HG03039 (cell line): ENCODE results near the gene PSMG3.
"Not testable (repeated sequence)": the region's sequence is repeated elsewhere in the genome, so short reads cannot be mapped to it uniquely, and the experiment has no call there.

Experiments
- ATAC-seq: cut with Tn5 transposase; IDR thresholded peaks from one replicate; pipeline ENCODE4 v1.9.1; 2021; ENCODE audit warnings: mild to moderate bottlenecking, moderate library complexity; ENCODE audit not compliant: unreplicated experiment

Gene PSMG3

DNA sequence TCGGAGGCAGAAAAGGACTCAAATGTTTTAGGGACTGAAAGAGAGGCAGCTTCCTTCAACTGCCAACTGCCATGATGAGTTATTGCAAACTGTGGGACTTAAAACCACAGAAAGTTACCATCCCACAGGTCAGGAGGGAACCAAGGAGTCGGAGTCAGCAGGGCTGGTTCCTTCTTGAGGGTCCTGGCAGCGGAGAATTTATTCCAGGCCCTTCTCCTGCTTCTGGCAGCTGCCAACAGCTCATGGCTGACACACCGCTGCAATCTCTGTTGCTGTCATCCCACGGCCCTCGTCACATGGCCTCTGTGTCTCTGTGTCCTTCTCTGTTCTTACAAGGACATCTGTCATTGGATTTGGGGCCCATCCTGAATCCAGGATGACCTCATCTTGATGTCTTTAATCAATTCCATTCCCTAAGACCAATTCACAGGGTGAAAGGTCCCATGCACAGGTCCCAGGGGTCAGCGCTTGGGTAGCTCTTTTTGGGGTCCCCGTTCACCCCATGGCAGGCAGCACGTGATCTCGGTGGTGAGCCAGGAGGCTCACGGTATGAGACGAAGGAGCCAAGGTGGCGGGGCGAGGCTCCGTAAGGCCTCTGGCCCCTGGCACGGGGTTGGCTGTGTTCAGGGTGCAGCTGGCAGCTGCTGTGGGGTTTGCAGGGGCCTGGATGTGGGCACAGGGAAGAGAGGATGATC, 27.4 kb upstream of the PSMG3 start:
- no peak for ATAC-seq

DNA sequence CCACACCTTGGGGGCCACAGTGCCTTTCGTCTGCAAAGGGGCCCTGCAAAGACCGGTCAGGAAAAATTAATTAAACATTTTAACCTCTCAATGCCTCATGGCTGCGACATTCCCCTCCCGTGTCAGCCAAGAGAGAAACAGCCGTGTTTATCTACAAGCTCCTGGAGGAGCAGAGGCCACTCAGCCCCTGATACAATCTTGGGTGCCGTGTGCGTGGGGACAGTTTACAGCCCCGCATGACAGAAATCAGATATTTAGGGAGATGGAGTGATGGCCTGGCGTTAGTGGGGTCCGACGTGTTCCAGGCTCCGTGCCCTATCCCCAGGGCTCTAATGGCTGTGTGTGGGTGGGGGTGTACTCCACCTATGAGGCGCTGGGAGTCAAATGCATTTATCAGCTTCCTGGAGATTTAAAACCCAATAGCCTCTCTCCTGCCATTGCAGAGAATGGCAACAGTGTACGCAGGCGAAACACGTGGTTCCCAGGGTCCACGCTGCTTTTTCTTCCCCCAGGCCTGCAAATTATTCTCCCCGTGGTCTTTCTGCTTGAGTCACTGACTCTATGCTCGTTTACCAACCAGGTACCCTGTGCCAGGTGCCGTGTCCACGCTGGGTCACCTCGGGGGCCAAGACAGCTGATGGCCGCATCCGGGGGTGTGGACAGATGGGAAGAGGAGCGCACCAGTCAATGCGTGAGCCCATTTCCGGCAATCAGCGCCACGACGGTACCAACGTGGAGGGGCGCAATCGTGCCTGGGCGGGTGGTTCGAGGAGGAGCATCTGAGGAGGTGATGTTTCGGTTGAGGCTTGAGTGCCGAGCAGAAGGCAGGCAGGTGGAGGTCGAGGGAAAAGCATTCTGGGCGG, 26.6 kb upstream of the PSMG3 start:
- ATAC-seq = no peak

DNA sequence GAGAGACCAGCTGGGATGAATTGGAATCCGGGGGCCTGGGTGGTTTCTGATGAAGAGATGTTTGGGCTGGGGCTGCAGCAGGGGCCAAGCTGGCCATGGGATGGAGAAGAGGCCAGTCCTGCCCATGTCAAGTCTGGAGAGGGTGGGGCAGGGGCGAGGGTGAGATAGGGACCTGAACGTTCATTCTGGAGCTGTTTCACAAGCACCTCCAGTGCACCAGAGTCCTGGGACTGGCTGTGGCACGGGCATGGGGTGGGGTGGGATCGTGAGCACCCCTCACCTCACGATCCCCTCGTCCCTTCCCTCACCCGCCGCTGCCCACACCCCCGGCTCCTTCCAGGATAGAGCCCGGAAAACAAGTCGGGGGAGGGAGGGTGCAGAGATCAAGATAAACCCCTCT, 25.8 kb upstream of the PSMG3 start:
- ATAC-seq = no peak

DNA sequence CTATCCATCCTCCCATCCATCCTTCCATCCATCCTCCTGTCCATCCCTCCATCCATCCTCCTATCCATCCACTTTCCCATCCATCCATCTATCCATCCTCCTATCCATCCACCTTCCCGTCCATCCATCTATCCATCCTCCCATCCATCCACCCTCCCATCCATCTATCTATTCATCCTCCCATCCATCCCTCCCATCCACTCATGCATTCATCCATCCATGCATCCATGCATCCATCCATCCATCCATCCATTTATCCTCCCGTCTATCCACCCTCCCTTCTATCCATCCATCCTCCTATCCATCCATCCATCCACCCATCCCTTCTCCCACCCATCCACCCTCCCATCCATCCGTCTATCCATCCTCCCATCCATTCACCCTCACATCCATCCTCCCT, 25.2 kb upstream of the PSMG3 start:
- no peak for ATAC-seq

DNA sequence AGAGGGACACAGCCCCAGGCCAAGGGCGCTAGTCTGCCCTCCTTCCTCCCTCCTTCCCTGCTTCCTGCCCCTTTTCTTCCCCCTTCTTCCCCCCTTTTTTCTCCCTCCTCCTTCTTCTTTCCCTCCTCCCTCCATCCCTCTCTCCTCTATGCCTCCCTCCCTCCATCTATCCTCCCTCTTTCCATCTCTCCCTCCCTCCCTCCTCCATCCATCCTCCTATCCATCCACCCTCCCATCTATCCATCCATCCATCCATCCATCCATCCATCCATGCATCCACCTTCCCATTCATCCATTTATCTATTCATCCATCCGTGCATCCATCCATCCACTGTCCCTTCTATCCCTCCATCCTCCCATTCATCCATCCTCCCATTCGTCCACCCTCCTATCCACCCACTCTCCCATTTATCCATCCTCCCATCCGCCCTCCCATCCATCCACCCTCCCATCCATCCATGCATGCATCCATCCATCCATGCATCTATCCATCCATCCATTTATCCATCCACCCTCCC, 24.1 kb upstream of the PSMG3 start:
- ATAC-seq = no peak

DNA sequence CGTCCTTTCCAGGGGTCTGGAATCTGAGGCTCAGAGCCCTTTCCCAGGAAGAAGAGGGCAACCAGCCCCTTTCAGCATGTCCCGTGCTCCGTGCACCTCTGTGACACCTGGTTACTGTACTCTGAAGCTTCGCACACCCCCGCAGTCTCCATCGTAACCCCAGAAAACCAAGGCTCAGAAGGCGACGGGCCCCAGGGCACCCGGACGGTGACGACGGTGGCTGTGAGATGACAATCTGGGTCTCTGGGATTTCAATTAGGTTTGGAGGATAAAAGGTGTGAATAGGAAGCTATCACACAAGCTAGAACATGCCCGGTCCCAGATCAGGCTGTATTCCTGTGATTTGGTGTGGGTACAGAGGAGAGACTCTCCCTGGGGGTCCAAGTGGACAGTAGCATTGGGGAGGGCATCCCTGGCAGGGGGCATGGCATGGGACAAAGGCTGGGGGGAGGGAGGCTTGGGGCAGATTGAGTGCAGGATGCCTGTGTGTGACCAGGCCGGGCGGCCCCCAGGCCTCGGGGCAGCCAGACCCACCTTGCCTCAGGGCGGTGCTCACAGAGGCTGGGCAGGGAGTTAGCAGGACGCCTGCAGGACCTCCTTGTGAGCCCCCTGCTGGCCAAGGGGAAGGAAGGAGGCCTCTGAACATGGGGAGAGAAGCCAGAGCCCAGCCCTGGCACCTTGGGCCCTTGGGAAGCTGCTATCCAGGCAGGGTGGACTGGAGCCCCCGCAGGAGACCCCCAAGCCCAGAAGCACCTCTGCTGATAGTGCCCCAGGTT, 23.4 kb upstream of the PSMG3 start:
- no peak for ATAC-seq

DNA sequence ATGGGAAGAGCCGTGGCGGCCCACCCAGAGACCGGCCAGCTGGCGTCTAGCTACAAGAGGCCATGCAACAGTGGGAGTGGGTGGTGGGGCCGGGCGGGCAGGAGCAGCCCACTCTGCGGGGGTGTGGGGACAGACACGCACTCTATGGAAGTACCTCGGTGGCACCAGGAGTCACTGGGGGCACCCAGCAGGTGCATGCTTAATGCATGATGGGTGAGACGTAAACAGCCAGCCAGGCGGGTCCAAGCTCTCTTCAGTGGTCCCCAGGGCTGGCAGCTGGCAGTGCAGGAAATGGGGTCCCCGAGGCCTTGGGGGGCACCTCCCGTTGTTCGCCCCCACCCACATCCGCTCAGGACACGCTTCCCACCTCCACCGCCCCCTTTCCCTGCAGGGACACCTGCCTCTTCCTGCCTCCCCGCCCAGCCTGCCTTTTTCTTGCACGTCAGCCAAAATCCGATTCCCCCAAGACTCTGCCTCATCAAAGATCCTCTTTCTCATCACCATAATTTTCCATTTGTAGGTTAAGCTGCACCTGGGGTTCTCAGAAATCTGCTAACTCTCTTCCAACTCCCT, 22.6 kb upstream of the PSMG3 start:
- no peak for ATAC-seq

DNA sequence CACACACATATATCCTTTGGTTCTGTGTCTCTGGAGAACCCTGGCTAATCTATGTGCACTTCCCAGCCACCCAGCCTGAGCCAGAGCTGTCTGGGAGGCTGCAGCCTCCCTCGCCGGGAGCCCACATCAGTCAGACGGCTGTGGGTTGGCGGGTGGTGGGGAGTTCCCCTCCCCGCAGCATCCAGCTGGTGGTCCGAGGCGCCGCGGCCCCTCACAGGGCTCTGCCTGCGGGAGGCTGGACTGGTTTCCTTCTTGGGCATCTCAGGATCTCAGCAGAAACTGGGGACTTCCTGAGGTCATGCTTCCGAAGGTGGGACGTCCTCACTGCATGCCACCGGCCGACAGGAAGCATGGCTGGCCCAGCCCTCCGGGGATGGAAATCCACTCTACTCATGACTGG, 22.0 kb upstream of the PSMG3 start:
- no peak for ATAC-seq

DNA sequence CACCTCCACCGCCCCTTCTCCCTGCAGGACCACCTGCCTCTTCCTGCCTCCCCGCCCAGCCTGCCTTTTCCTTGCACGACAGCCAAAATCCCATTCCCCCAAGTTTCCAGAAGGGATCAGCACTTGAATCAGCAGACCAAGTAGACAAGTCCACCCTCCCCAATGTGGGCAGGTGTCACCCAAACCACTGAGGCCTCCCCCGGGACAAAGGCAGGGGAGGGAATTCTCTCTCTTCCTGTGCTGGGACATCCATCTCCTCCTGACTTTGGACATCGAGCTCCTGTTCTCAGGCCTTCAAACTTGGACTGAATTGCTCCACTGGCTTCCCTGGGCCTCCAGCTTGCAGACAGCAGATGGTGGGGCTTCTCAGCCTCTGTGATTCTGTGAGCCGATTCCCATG, 21.6 kb upstream of the PSMG3 start:
- no peak for ATAC-seq

DNA sequence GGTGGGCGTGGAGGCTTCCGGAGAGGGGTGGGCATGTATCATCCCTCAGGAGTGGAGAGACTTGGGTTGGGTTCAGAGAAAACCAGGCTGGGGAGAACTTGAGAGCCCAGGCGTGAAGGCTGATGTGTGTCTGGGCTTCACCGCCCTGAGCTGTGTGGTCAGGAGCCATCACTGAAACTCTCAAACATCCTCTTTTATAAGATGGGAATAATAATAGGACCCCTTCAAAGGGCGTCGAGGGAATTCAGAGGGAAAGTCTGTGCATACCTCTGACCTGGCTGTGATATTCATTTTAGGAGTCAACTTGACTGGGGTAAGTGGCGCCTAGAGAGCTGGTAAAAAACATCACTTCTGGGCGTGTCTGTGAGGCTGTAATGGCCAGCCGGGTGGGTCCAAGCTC, 21.1 kb upstream of the PSMG3 start:
- no peak for ATAC-seq

DNA sequence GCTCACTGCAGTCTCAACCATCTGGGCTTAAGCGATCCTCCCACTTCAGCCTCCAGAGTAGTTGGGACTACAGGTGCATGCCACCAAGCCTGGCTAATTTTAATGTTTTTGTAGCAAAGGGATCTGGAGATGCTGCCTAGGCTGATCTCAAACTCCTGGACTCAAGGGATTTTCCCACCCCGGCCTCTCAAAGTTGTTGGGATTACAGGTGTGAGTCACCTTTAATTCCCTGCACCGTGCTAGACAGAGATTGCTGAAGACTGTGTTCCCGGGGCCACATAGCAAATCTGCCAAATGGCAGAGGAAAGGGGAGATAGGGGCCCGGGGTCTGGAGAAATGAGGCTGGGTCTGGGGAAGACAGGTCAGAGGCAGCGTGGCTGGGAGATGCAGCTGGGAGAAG, 20.6 kb upstream of the PSMG3 start:
- no peak for ATAC-seq

DNA sequence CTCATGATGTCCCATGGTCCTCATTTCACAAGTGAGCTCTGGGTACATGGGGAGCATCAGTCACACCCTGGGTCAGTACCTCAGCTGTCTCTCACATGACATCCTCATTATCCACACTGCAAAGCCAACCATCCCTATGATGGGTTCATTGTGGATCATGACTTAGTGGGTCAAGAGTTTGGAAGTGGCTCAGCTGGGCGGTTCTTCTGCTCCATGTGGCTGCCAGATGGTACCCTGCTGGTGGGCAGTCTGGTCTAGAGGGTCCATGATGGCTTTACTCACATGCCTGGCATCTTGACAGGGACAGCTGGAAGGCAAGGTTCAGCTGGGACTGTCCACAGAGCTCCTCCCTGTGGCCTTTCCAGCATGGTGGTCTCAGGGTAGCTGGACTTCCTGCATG, 19.1 kb upstream of the PSMG3 start:
- ATAC-seq = no peak

DNA sequence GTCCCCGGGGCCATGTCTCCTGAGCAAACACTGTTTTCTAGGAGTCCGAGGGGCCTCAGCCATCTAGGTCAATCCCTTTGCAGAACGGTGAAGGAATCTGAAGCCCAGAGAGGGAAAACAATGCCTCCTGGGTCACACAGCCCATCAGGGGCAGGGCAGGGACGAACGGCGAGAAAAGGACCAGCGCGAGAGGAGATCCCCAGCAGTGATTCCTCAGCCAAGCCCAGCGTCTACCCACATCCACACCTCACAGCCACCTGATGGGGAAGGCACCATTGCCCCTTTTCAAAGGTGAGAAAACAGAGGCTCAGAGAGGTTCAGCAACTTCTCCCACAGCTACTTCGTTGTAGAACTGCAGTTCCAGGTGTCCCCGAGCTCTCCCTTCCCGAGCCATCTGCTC, 17.9 kb upstream of the PSMG3 start:
- no peak for ATAC-seq

DNA sequence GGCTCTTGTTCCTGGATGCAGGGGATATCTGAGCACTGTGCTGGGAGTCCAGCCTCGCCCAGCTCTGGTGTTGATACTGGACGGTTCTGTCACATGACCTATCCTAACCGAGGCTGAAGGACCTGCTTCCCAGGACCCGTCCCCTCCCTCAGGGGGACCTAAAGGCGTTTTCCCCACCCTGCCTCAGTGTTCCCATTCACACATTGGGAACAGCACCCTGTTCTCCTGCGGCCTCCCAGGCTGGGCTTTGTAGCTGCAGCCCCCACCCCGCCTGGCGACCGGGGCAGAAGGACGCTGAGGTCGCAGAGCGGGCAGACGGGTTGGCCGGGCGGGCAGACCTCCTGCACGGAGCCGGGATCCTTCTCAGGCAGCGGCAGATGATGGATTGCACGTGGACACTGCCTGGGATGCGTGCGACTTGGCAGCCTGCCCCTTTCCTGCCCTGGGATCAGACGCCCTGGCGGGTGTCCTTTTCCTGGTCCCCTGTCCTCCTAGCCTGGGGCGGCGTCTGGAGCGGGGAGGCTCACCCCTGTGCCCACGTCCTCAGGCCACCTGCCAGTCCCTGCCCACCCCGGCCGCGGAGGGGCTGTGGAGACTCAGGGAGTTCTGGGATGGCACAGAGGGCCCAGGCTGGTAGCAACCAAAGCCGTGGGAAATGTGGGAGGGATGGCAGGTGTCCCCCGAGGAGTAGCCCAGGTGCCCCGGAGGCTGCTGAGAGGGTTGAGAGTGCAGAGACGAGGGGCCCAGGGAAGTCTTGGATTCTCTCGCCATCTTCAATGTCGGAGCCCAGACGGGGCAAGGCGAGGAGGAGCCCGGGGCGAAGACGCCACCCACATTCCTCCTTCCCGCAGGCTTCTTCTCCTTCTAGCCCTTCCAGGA, 17.2 kb upstream of the PSMG3 start:
- no peak for ATAC-seq

DNA sequence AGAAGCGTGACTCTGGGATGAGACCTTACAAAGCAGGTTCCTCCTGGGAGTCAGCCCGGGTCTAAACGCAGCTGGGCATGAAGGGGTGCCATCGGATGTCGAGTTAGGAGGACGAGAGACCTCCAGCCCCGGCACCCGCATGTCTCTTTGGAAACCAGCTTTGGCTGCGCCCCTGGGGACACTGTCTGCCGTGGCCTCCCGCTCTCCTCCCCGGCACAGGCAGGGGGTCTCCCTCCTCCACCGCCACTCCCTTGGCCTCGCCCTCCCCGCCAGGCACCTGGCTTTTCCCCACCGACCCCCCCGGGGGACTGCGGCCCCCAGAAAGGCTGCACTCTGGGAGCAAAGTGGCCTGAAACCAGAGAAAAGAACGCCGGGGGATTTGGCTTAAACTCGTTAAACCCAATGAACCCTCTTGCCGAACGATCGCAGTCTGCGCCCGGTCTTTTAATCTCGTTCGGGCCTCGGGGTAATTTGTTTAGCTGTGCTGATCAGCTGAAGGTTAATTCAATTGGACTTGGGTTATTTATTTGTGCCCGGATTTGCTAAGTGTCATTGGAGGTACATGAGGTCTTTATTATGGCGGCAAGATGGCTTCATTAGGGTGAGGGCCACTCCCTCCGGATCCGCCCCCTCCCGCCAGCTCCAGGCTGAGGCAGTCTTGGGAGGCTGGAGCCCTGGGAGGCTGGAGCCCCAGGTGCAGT, 16.4 kb upstream of the PSMG3 start:
- no peak for ATAC-seq

DNA sequence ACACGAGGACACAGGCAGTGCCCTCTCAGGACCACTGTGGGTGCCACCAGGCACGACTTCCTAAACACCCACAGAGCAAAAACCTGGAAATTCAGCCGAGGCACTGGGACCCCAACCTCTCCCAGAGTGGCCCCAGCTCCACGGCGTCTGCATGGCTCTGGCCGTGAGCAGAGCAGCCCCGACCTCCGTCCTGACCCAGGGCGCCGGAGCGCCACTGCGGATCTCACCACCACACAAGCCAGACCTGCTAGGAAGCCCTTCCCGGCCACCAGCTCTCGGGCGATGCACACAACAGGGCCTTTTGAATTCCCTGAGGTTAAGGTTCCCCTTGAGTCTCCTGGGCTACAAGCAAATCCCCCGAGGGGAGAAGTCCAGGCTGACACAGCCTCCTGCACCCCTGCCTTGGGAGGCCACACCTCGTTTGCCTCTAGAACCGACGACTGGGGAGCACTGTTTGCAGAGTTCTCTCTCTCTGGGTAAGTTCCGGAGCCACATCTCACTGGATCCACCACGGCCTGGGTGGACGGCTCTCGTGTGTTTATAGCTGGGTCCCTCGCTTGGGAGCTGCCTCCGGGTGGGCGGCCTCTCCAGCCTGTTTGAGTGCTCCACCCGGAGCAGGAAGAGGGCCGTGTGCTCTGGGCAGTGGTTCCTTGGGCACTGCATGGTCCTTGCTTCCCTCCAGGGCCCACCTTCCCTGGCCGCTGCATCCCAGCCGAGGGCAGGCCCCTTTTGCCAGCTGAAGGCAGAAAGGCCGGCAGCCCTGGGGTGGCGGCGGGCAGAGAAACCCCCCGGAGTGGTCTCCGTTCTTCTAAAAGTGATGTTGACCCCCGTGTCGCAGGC, 15.5 kb upstream of the PSMG3 start:
- no peak for ATAC-seq

DNA sequence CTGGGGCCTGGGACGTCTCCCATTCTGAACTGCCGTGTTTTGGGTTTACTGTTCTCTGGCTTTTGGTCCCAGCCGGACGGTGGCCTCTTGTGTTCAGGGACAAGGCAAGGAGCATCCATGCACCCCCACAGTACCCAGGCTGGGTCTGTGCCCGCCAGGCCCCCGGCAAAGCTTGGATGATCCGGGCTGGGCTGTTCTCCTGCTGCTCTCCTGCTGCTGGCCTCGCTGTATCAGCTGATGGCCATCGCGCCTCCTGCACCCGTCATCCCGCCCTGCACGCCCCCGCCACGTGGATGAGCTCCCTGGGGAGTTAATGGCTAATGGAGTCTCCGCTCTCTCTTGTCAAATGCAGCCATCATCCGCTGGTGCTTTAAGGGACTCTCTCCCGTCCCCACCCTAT, 14.9 kb upstream of the PSMG3 start:
- ATAC-seq = no peak

DNA sequence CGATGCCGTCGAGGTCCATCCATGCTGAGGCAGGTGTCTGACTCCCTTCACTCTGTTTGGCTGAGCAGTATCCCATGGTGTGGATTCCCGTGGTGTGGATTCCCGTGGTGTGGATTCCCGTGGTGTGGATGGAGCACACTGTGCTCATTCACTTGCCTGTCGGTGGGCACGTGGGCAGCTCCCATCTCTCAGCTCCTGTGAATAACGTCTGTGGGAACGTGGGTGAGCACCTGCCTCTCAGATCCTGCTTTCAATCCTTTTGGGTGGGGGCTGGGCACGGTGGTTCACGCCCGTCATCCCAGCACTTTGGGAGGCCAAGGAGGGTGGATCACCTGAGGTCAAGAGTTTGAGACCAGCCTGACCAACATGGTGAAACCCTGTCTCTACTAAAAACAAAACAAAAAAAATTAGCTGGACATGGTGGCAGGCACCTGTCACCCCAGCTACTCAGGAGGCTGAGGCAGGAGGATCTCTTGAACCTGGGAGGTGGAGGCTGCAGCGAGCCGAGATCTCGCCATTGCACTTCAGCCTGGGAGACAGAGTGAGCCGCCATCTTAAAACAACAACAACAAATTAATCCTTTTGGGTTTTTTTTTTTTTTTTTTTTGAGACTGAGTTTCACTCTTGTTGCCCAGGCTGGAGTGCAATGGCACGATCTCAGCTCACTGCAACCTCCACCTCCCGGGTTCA, 13.6 kb upstream of the PSMG3 start:
- not testable (repeated sequence) for ATAC-seq
